HG02943 (cell line): ENCODE data around the gene EXD3.
"Not testable (repeated sequence)": the region's sequence is repeated elsewhere in the genome, so short reads cannot be mapped to it uniquely, and the experiment has no call there.

ENCODE experiments used
- ATAC-seq: cut with Tn5 transposase; IDR thresholded peaks from one replicate; pipeline ENCODE4 v1.9.1; 2021; ENCODE audit warnings: mild to moderate bottlenecking, low read depth, moderate library complexity; ENCODE audit not compliant: unreplicated experiment

The EXD3 gene

GRCh38 chr9:137264067-137264466 lies 158.9 kb downstream of the EXD3 start:
- ATAC-seq, result no peak

GRCh38 chr9:137263506-137263905 lies 159.5 kb downstream of the EXD3 start:
- ATAC-seq, result no peak

- ATAC-seq, result no peak
Measured at GRCh38 chr9:137262909-137263285, 160.1 kb downstream of the EXD3 start.

DNA sequence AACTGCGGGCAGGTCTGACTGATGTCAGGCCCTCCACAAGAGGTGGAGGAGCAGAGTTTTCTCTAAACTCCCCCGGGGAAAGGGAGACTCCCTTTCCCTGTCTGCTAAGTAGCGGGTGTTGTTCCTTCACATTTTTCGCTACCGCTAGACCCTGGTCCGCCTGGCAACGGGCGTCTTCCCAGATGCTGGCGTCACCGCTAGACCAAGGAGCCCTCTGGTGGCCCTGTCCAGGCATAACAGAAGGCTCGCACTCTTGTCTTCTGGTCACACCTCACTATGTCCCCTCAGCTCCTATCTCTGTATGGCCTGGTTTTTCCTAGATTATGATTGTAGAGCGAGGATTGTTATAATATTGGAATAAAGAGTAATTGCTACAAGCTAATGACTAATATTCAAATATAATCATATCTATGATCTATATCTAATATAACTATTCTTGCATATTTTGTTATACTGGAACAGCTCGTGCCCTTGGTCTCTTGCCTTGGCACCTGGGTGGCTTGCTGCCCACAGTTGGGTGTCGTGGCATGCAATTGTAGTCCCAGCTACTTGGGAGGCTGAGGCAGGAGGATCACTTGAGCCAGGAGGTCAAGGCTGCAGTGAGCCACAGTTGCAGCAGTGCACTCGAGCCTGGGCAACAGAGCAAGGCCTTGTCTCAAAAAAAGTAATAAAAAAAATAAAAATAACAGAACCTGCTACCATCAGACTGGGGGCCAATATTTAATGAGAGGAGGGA lies 160.6 kb downstream of the EXD3 start:
- not testable (repeated sequence) for ATAC-seq
